Upper lobe of right lung (tissue), 1 donor: ENCODE data around the gene OLIG2. TPM values are rescaled to one million over a fixed set of nuclear protein-coding genes. Genes with fewer than 3 reads are reported as not detected.
A peak's percentile ranks its signal among the peaks of the same experiment; 100 is the strongest.

ENCODE experiments used
- ATAC-seq: fragments of 200-7000 bp; cut with Tn5 transposase; one replicate; pipeline ENCODE4 v1.9.1; 2020; ENCODE audit warnings: mild to moderate bottlenecking, moderate library complexity
- DNase-seq: peaks from one replicate; pipeline ENCODE4 v3.0.0-alpha.2; 2020
- H3K27ac ChIP-seq: fragments of 200-600 bp; one replicate; pipeline ENCODE4 v1.8.0; 2022
- H3K27me3 ChIP-seq: fragments of 200-600 bp; one replicate; pipeline ENCODE4 v1.8.0; 2022; ENCODE audit warnings: mild to moderate bottlenecking
- H3K36me3 ChIP-seq: fragments of 200-600 bp; one replicate; pipeline ENCODE4 v1.8.0; 2022
- H3K4me1 ChIP-seq: fragments of 200-600 bp; one replicate; pipeline ENCODE4 v1.8.0; 2022
- H3K4me3 ChIP-seq: fragments of 200-600 bp; one replicate; pipeline ENCODE4 v1.8.0; 2022; ENCODE audit warnings: mild to moderate bottlenecking
- H3K9me3 ChIP-seq: fragments of 200-600 bp; one replicate; pipeline ENCODE4 v1.8.0; 2022
- CTCF ChIP-seq: fragments of 200-600 bp; IDR thresholded peaks from one replicate; pipeline ENCODE4 v1.8.0; 2022; ENCODE audit warnings: antibody characterized with exemption
- intact Hi-C: fragments of 100-400 bp; cut with DNase I; formaldehyde crosslinking; loops from one replicate; pipeline ENCODE4 v1.11.0; 2022
- total RNA-seq: library from RNA; stranded (reverse); fragmentation: NEBNext Ultra II Directional; extraction: Animal tissue kit (Norgen Biotek cat#: 25700); gene quantifications from one replicate; pipeline ENCODE4 v1.2.1, GENCODE V29; 2021
- donor health status: DM: no; HTN: yes; CAD: no; lungs with severe emphysema.

The OLIG2 gene
- total RNA-seq, 1 donor from 2014 or later, result not detected

- no peak for ATAC-seq
- TF ChIP-seq CTCF, result no peak
- peaks cover 4% of the 10 kb centered on the region for H3K4me1 ChIP-seq
- DNase-seq, result no peak
- no peaks in the 10 kb centered on the region for H3K36me3 ChIP-seq
- H3K4me3 ChIP-seq, result peak overlapping the region; percentile 41
- no peak overlapping the region for H3K27ac ChIP-seq
- intact Hi-C loops, result no loop called here
- no peaks in the 10 kb centered on the region for H3K9me3 ChIP-seq
- H3K27me3 ChIP-seq, result peaks cover 84% of the 10 kb centered on the region
Observed at GRCh38 chr21:33069645-33069993, 43.9 kb downstream of the OLIG2 start.

- Histone ChIP-seq H3K36me3 (no peaks in the 10 kb centered on the region), H3K9me3 (no peaks in the 10 kb centered on the region), H3K4me1 (peaks cover 4% of the 10 kb centered on the region), H3K4me3 (peak within 1 kb of the TSS; percentile 41), H3K27ac (no peak within 1 kb of the TSS), H3K27me3 (peaks cover 79% of the 10 kb centered on the region)
- ATAC-seq (peak; percentile 87), DNase-seq (peak; percentile 81)
- intact Hi-C loops, result no loop called here
- no peak for TF ChIP-seq CTCF
Observed at GRCh38 chr21:33069994-33070743, 44.4 kb downstream of the OLIG2 start, which contains the start of gene OLIG1. Gene OLIG1, plus strand, starts transcription at chr21:33070141. Its CDS starts 106 bp downstream, at chr21:33070247.

- Histone ChIP-seq H3K27ac (no peak overlapping the region), H3K36me3 (no peaks in the 10 kb centered on the region), H3K27me3 (peaks cover 78% of the 10 kb centered on the region), H3K4me1 (peaks cover 4% of the 10 kb centered on the region), H3K9me3 (no peaks in the 10 kb centered on the region), H3K4me3 (peak overlapping the region; percentile 41)
- ATAC-seq, result no peak
- intact Hi-C loops, result no loop called here
- DNase-seq, result no peak
- no peak for TF ChIP-seq CTCF
Observed at GRCh38 chr21:33070744-33070997, 44.9 kb downstream of the OLIG2 start.

- Histone ChIP-seq H3K4me1 (peaks cover 4% of the 10 kb centered on the region), H3K4me3 (peak overlapping the region; percentile 41), H3K27ac (no peak overlapping the region), H3K27me3 (peaks cover 75% of the 10 kb centered on the region), H3K9me3 (no peaks in the 10 kb centered on the region), H3K36me3 (no peaks in the 10 kb centered on the region)
- intact Hi-C loops, result no loop called here
- TF ChIP-seq CTCF, result no peak
- ATAC-seq (peak; percentile 3), DNase-seq (no peak)
Observed at GRCh38 chr21:33070998-33071769, 45.4 kb downstream of the OLIG2 start.

GRCh38 chr21:33071770-33072306, 46.1 kb downstream of the OLIG2 start:
- H3K27me3 ChIP-seq, result peaks cover 68% of the 10 kb centered on the region

More at GRCh38 chr21:33071770-33072306, 46.1 kb downstream of the OLIG2 start:
- Histone ChIP-seq H3K36me3 (no peaks in the 10 kb centered on the region), H3K27ac (no peak overlapping the region), H3K4me1 (peaks cover 4% of the 10 kb centered on the region), H3K9me3 (no peaks in the 10 kb centered on the region), H3K4me3 (peak overlapping the region; percentile 41)
- no peak for TF ChIP-seq CTCF
- intact Hi-C loops, result no loop called here
- peak; percentile 5 for ATAC-seq
- no peak for DNase-seq
